Peyer's patch (tissue), 4 donors: Measurements from ENCODE around the gene GINS2.

Experiments used
- CTCF ChIP-seq, 6 experiments: fragments of 450-650 bp in 4 of 6; fragments of 200-600 bp in 2 of 6; sonication (generic) in 1 of 6; IDR thresholded peaks; one replicate each; pipeline ENCODE4 v1.5.1; 2017 to 2019; ENCODE audit warnings: antibody characterized with exemption in 6 of 6, mild to moderate bottlenecking in 3 of 6, moderate library complexity in 1 of 6
- POLR2A ChIP-seq, 2 donors: fragments of 450-650 bp; IDR thresholded peaks; one replicate each; pipeline ENCODE4 v1.5.1; 2017; ENCODE audit warnings: antibody characterized with exemption in 2 of 2, mild to moderate bottlenecking in 2 of 2, moderate library complexity in 2 of 2

GRCh38 chr16:85648805-85649204, 39.9 kb downstream of the GINS2 start:
- no peak for TF ChIP-seq POLR2A (IDR thresholded peaks at IDR 0.05)
- TF ChIP-seq CTCF (IDR thresholded peaks at IDR 0.05) = no peak
